OCI-LY7 (cell line): Measurements from ENCODE around the gene MFSD2A.

Source experiments
- CTCF ChIP-seq: fragments of 200-600 bp; sonication (generic); conservative IDR thresholded peaks from 2 replicates; pipeline ENCODE4 v1.5.1; 2014; ENCODE audit warnings: mild to moderate bottlenecking, antibody characterized with exemption, low read length, moderate library complexity, mixed read lengths
- EZH2phosphoT487 ChIP-seq: fragments of 200-600 bp; sonication (generic); IDR thresholded peaks from 2 replicates; pipeline ENCODE4 v1.6.1; 2018; ENCODE audit warnings: low read depth, borderline replicate concordance, mild to moderate bottlenecking, mixed run types, antibody characterized with exemption, low read length, moderate library complexity, mixed read lengths

- no peak for TF ChIP-seq CTCF
- TF ChIP-seq EZH2phosphoT487, result no peak
These were observed 46.5 kb downstream of the MFSD2A start for GRCh38 chr1:40001456-40001855.
